HEK293 (cell line): ENCODE data around the gene RIPOR1.

Experiments
- BCL11A ChIP-seq: fragments of 450-650 bp; formaldehyde crosslinking; IDR thresholded peaks from 2 replicates; pipeline ENCODE4 v1.5.1; 2016; ENCODE audit warnings: low read depth, missing biosample characterization, missing genetic modification characterization
- MYNN ChIP-seq: fragments of 450-650 bp; formaldehyde crosslinking; IDR thresholded peaks from 2 replicates; pipeline ENCODE4 v1.5.1; 2016; ENCODE audit warnings: missing biosample characterization, missing genetic modification characterization, borderline replicate concordance
- SALL2 ChIP-seq: fragments of 450-650 bp; formaldehyde crosslinking; IDR thresholded peaks from 2 replicates; pipeline ENCODE4 v1.5.0; 2017; ENCODE audit warnings: missing biosample characterization, mild to moderate bottlenecking, missing genetic modification characterization, borderline replicate concordance
- WT1 ChIP-seq: fragments of 450-650 bp; formaldehyde crosslinking; IDR thresholded peaks from 2 replicates; pipeline ENCODE4 v1.5.1; 2016; ENCODE audit warnings: missing biosample characterization, missing genetic modification characterization
- YY1 ChIP-seq: fragments of 450-650 bp; formaldehyde crosslinking; IDR thresholded peaks from 2 replicates; pipeline ENCODE4 v1.5.1; 2018; ENCODE audit warnings: missing biosample characterization, missing genetic modification characterization
- ZNF169 ChIP-seq: fragments of 450-650 bp; formaldehyde crosslinking; IDR thresholded peaks from 2 replicates; pipeline ENCODE4 v1.5.1; 2016; ENCODE audit warnings: missing biosample characterization, missing genetic modification characterization
- ZNF248 ChIP-seq: fragments of 450-650 bp; formaldehyde crosslinking; IDR thresholded peaks from 2 replicates; pipeline ENCODE4 v1.5.1; 2017; ENCODE audit warnings: missing biosample characterization, missing genetic modification characterization
- ZNF292 ChIP-seq: fragments of 450-650 bp; formaldehyde crosslinking; IDR thresholded peaks from 2 replicates; pipeline ENCODE4 v1.5.1; 2016; ENCODE audit warnings: low read depth, missing biosample characterization, missing genetic modification characterization, borderline replicate concordance
- ZNF354C ChIP-seq: fragments of 450-650 bp; formaldehyde crosslinking; IDR thresholded peaks from 2 replicates; pipeline ENCODE4 v1.5.1; 2016; ENCODE audit warnings: missing biosample characterization, missing genetic modification characterization, low read depth, borderline replicate concordance
- ZNF514 ChIP-seq: fragments of 450-650 bp; formaldehyde crosslinking; IDR thresholded peaks from 2 replicates; pipeline ENCODE4 v1.5.1; 2016; ENCODE audit warnings: missing biosample characterization, missing genetic modification characterization
- ZNF558 ChIP-seq: fragments of 450-650 bp; formaldehyde crosslinking; IDR thresholded peaks from 2 replicates; pipeline ENCODE4 v1.5.1; 2016; ENCODE audit warnings: missing biosample characterization, missing genetic modification characterization
- ZNF600 ChIP-seq: fragments of 450-650 bp; formaldehyde crosslinking; IDR thresholded peaks from 2 replicates; pipeline ENCODE4 v1.5.1; 2016; ENCODE audit warnings: missing biosample characterization, missing genetic modification characterization
- ZXDB ChIP-seq: fragments of 450-650 bp; formaldehyde crosslinking; IDR thresholded peaks from 2 replicates; pipeline ENCODE4 v1.5.1; 2016; ENCODE audit warnings: missing biosample characterization, missing genetic modification characterization
- TF ChIP-seq, protein P1 (sequence below): fragments of 450-650 bp; formaldehyde crosslinking; IDR thresholded peaks from 2 replicates; pipeline ENCODE4 v1.5.1; 2016; ENCODE audit warnings: missing biosample characterization, missing genetic modification characterization, low read depth
- TF ChIP-seq, protein P2 (sequence below): fragments of 450-650 bp; formaldehyde crosslinking; IDR thresholded peaks from 2 replicates; pipeline ENCODE4 v1.5.1; 2016; ENCODE audit warnings: missing biosample characterization, missing genetic modification characterization, borderline replicate concordance
- TF ChIP-seq, protein P3 (sequence below): fragments of 450-650 bp; formaldehyde crosslinking; IDR thresholded peaks from 2 replicates; pipeline ENCODE4 v1.5.1; 2016; ENCODE audit warnings: missing biosample characterization, missing genetic modification characterization
- TF ChIP-seq, protein P4 (sequence below): fragments of 450-650 bp; formaldehyde crosslinking; IDR thresholded peaks from 2 replicates; pipeline ENCODE4 v1.5.1; 2016; ENCODE audit warnings: missing biosample characterization, missing genetic modification characterization
- TF ChIP-seq, protein P5 (sequence below): fragments of 450-650 bp; formaldehyde crosslinking; IDR thresholded peaks from 2 replicates; pipeline ENCODE4 v1.5.1; 2016; ENCODE audit warnings: missing biosample characterization, missing genetic modification characterization
- TF ChIP-seq, protein P6 (sequence below): fragments of 450-650 bp; formaldehyde crosslinking; IDR thresholded peaks from 2 replicates; pipeline ENCODE4 v1.5.1; 2016; ENCODE audit warnings: missing biosample characterization, missing genetic modification characterization, borderline replicate concordance
- TF ChIP-seq, protein P7 (sequence below): sonication (generic); formaldehyde crosslinking; IDR thresholded peaks from 2 replicates; pipeline ENCODE4 v1.8.1; 2022; ENCODE audit warnings: mild to moderate bottlenecking, moderate library complexity, missing genetic modification reagents

The RIPOR1 gene

DNA sequence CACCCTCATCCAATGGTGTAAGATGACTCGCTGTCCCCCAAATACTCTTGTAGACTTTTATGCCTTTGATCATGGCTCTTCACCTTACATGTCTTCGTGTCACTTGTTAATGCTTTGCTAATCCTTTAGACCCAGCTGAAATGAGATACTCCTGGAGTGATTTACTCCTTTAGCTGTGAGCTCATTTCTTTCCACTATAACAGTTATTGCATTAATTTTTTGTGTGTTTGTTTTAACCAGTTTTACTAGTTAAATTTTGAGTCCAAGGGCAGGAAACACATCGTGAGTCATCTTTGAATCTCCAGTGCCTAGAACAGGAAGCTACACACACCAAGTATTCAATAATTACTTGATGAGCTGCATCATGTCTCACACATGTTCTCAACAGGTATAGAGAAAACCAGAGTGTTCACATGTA lies 27.2 kb downstream of the RIPOR1 start (continued):
- TF ChIP-seq ZXDB (tag by site-specific recombination) (no peak), ZNF248 (tag by site-specific recombination) (no peak), ZNF558 (tag by site-specific recombination) (no peak), BCL11A (tag by site-specific recombination) (0 out of 2 replicates have a peak, but pooled peaks have one; percentile 12), ZNF169 (tag by site-specific recombination) (no peak), SALL2 (tag by site-specific recombination) (no peak), ZNF292 (tag by site-specific recombination) (no peak), ZNF354C (tag by site-specific recombination) (no peak), ZNF514 (tag by site-specific recombination) (no peak), WT1 (0 out of 2 replicates have a peak, but pooled peaks have one; percentile 32), MYNN (no peak), YY1 (tag by site-specific recombination) (no peak), ZNF600 (no peak)
- TF ChIP-seq, protein P1, sequence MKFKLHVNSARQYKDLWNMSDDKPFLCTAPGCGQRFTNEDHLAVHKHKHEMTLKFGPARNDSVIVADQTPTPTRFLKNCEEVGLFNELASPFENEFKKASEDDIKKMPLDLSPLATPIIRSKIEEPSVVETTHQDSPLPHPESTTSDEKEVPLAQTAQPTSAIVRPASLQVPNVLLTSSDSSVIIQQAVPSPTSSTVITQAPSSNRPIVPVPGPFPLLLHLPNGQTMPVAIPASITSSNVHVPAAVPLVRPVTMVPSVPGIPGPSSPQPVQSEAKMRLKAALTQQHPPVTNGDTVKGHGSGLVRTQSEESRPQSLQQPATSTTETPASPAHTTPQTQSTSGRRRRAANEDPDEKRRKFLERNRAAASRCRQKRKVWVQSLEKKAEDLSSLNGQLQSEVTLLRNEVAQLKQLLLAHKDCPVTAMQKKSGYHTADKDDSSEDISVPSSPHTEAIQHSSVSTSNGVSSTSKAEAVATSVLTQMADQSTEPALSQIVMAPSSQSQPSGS = no peak
- TF ChIP-seq, protein P2, sequence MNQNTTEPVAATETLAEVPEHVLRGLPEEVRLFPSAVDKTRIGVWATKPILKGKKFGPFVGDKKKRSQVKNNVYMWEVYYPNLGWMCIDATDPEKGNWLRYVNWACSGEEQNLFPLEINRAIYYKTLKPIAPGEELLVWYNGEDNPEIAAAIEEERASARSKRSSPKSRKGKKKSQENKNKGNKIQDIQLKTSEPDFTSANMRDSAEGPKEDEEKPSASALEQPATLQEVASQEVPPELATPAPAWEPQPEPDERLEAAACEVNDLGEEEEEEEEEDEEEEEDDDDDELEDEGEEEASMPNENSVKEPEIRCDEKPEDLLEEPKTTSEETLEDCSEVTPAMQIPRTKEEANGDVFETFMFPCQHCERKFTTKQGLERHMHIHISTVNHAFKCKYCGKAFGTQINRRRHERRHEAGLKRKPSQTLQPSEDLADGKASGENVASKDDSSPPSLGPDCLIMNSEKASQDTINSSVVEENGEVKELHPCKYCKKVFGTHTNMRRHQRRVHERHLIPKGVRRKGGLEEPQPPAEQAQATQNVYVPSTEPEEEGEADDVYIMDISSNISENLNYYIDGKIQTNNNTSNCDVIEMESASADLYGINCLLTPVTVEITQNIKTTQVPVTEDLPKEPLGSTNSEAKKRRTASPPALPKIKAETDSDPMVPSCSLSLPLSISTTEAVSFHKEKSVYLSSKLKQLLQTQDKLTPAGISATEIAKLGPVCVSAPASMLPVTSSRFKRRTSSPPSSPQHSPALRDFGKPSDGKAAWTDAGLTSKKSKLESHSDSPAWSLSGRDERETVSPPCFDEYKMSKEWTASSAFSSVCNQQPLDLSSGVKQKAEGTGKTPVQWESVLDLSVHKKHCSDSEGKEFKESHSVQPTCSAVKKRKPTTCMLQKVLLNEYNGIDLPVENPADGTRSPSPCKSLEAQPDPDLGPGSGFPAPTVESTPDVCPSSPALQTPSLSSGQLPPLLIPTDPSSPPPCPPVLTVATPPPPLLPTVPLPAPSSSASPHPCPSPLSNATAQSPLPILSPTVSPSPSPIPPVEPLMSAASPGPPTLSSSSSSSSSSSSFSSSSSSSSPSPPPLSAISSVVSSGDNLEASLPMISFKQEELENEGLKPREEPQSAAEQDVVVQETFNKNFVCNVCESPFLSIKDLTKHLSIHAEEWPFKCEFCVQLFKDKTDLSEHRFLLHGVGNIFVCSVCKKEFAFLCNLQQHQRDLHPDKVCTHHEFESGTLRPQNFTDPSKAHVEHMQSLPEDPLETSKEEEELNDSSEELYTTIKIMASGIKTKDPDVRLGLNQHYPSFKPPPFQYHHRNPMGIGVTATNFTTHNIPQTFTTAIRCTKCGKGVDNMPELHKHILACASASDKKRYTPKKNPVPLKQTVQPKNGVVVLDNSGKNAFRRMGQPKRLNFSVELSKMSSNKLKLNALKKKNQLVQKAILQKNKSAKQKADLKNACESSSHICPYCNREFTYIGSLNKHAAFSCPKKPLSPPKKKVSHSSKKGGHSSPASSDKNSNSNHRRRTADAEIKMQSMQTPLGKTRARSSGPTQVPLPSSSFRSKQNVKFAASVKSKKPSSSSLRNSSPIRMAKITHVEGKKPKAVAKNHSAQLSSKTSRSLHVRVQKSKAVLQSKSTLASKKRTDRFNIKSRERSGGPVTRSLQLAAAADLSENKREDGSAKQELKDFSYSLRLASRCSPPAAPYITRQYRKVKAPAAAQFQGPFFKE (tag by site-specific recombination) = no peak
- TF ChIP-seq, protein P3, sequence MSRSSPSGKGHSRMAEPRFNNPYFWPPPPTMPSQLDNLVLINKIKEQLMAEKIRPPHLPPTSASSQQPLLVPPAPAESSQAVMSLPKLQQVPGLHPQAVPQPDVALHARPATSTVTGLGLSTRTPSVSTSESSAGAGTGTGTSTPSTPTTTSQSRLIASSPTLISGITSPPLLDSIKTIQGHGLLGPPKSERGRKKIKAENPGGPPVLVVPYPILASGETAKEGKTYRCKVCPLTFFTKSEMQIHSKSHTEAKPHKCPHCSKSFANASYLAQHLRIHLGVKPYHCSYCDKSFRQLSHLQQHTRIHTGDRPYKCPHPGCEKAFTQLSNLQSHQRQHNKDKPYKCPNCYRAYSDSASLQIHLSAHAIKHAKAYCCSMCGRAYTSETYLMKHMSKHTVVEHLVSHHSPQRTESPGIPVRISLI (tag by site-specific recombination) = no peak
- TF ChIP-seq, protein P4, sequence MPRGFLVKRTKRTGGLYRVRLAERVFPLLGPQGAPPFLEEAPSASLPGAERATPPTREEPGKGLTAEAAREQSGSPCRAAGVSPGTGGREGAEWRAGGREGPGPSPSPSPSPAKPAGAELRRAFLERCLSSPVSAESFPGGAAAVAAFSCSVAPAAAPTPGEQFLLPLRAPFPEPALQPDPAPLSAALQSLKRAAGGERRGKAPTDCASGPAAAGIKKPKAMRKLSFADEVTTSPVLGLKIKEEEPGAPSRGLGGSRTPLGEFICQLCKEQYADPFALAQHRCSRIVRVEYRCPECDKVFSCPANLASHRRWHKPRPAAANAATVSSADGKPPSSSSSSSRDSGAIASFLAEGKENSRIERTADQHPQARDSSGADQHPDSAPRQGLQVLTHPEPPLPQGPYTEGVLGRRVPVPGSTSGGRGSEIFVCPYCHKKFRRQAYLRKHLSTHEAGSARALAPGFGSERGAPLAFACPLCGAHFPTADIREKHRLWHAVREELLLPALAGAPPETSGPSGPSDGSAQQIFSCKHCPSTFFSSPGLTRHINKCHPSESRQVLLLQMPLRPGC = no peak
- TF ChIP-seq, protein P5, sequence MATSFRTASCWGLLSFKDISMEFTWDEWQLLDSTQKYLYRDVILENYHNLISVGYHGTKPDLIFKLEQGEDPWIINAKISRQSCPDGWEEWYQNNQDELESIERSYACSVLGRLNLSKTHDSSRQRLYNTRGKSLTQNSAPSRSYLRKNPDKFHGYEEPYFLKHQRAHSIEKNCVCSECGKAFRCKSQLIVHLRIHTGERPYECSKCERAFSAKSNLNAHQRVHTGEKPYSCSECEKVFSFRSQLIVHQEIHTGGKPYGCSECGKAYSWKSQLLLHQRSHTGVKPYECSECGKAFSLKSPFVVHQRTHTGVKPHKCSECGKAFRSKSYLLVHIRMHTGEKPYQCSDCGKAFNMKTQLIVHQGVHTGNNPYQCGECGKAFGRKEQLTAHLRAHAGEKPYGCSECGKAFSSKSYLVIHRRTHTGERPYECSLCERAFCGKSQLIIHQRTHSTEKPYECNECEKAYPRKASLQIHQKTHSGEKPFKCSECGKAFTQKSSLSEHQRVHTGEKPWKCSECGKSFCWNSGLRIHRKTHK = no peak
- TF ChIP-seq, protein P6, sequence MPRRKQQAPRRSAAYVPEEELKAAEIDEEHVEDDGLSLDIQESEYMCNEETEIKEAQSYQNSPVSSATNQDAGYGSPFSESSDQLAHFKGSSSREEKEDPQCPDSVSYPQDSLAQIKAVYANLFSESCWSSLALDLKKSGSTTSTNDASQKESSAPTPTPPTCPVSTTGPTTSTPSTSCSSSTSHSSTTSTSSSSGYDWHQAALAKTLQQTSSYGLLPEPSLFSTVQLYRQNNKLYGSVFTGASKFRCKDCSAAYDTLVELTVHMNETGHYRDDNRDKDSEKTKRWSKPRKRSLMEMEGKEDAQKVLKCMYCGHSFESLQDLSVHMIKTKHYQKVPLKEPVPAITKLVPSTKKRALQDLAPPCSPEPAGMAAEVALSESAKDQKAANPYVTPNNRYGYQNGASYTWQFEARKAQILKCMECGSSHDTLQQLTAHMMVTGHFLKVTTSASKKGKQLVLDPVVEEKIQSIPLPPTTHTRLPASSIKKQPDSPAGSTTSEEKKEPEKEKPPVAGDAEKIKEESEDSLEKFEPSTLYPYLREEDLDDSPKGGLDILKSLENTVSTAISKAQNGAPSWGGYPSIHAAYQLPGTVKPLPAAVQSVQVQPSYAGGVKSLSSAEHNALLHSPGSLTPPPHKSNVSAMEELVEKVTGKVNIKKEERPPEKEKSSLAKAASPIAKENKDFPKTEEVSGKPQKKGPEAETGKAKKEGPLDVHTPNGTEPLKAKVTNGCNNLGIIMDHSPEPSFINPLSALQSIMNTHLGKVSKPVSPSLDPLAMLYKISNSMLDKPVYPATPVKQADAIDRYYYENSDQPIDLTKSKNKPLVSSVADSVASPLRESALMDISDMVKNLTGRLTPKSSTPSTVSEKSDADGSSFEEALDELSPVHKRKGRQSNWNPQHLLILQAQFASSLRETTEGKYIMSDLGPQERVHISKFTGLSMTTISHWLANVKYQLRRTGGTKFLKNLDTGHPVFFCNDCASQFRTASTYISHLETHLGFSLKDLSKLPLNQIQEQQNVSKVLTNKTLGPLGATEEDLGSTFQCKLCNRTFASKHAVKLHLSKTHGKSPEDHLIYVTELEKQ (tag by site-specific recombination) = no peak
- TF ChIP-seq, protein P7, sequence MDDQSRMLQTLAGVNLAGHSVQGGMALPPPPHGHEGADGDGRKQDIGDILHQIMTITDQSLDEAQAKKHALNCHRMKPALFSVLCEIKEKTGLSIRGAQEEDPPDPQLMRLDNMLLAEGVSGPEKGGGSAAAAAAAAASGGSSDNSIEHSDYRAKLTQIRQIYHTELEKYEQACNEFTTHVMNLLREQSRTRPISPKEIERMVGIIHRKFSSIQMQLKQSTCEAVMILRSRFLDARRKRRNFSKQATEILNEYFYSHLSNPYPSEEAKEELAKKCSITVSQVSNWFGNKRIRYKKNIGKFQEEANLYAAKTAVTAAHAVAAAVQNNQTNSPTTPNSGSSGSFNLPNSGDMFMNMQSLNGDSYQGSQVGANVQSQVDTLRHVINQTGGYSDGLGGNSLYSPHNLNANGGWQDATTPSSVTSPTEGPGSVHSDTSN (CRISPR knock-in tag) = no peak
